22Rv1 (cell line): ENCODE measurements around the gene TJP2.

Experiments
- ZFX ChIP-seq: fragments of 450-650 bp; IDR thresholded peaks from 2 replicates; pipeline ENCODE4 v1.6.1; 2017; ENCODE audit warnings: antibody characterized with exemption, borderline replicate concordance
- TF ChIP-seq, protein P1 (sequence below): fragments of 450-650 bp; IDR thresholded peaks from 2 replicates; pipeline ENCODE4 v1.5.1; 2017; ENCODE audit warnings: mild to moderate bottlenecking

GRCh38 chr9:69237702-69238295 lies 63.7 kb downstream of the TJP2 start:
- TF ChIP-seq, protein P1, sequence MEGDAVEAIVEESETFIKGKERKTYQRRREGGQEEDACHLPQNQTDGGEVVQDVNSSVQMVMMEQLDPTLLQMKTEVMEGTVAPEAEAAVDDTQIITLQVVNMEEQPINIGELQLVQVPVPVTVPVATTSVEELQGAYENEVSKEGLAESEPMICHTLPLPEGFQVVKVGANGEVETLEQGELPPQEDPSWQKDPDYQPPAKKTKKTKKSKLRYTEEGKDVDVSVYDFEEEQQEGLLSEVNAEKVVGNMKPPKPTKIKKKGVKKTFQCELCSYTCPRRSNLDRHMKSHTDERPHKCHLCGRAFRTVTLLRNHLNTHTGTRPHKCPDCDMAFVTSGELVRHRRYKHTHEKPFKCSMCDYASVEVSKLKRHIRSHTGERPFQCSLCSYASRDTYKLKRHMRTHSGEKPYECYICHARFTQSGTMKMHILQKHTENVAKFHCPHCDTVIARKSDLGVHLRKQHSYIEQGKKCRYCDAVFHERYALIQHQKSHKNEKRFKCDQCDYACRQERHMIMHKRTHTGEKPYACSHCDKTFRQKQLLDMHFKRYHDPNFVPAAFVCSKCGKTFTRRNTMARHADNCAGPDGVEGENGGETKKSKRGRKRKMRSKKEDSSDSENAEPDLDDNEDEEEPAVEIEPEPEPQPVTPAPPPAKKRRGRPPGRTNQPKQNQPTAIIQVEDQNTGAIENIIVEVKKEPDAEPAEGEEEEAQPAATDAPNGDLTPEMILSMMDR: no peak
- no peak for TF ChIP-seq ZFX
